Measurements from ENCODE around the gene ZBTB18. TPM values are rescaled to one million over a fixed set of nuclear protein-coding genes. Genes with fewer than 3 reads are reported as not detected.

The ZBTB18 gene
- total and polyA plus RNA-seq, 2 experiments from 2014 or later = 1.2 to 10.9 TPM

GRCh38 chr1:244083383-244083943 lies 32.4 kb downstream of the ZBTB18 start:
- Histone ChIP-seq H3K9me2 (replicated peaks; ENCODE audit: insufficient read depth) (no peaks in the 10 kb centered on the region), H3K79me2 (no peaks in the 10 kb centered on the region), H3K27me3 (no peaks in the 10 kb centered on the region), H3K4me3 (no peak overlapping the region), H3K36me3 (replicated peaks; ENCODE audit: insufficient read depth, low read depth) (no peaks in the 10 kb centered on the region), H3K4me2 (no peak overlapping the region), H3K27ac (no peak overlapping the region), H3K4me1 (ENCODE audit: insufficient read depth) (no peaks in the 10 kb centered on the region), H3K9me3 (ENCODE audit: low read depth) (no peaks in the 10 kb centered on the region), H2AFZ (no peak overlapping the region), H4K20me1 (ENCODE audit: insufficient read depth, poor library complexity, severe bottlenecking) (no peaks in the 10 kb centered on the region)
- no peak for DNase-seq (ENCODE audit: low spot score)
- WGBS (ENCODE audit: low lambda C conversion rate, missing lambda C conversion rate) = 84% methylated on average over 5 of the region's 5 CpGs
- TF ChIP-seq EZH2 (IDR thresholded peaks at IDR 0.05; ENCODE audit: borderline replicate concordance) = no peak

GRCh38 chr1:244084763-244085162 lies 33.7 kb downstream of the ZBTB18 start:
- Histone ChIP-seq H3K36me3 (replicated peaks; ENCODE audit: insufficient read depth, low read depth) (no peaks in the 10 kb centered on the region), H3K27me3 (no peaks in the 10 kb centered on the region), H3K9me3 (ENCODE audit: low read depth) (no peaks in the 10 kb centered on the region), H3K79me2 (no peaks in the 10 kb centered on the region), H2AFZ (no peak overlapping the region), H3K4me1 (ENCODE audit: insufficient read depth) (peaks cover 8% of the 10 kb centered on the region), H3K9me2 (replicated peaks; ENCODE audit: insufficient read depth) (no peaks in the 10 kb centered on the region), H3K4me2 (no peak overlapping the region), H4K20me1 (ENCODE audit: insufficient read depth, poor library complexity, severe bottlenecking) (no peaks in the 10 kb centered on the region), H3K4me3 (no peak overlapping the region), H3K27ac (no peak overlapping the region)
- no peak for DNase-seq (ENCODE audit: low spot score)
- TF ChIP-seq EZH2phosphoT487 (IDR thresholded peaks at IDR 0.05; ENCODE audit: low read depth, severe bottlenecking, unreplicated experiment) = no peak
- no peak for TF ChIP-seq CTCF (IDR thresholded peaks at IDR 0.05; ENCODE audit: poor library complexity)
- no peak for TF ChIP-seq EZH2 (IDR thresholded peaks at IDR 0.05; ENCODE audit: borderline replicate concordance)
- 63% methylated on average over 3 of the region's 3 CpGs for WGBS (ENCODE audit: low lambda C conversion rate, missing lambda C conversion rate)

- Histone ChIP-seq H3K9me3 (ENCODE audit: low read depth) (no peaks in the 10 kb centered on the region), H3K27me3 (no peaks in the 10 kb centered on the region), H3K79me2 (no peaks in the 10 kb centered on the region), H3K36me3 (replicated peaks; ENCODE audit: insufficient read depth, low read depth) (no peaks in the 10 kb centered on the region), H2AFZ (no peak overlapping the region), H3K4me3 (no peak overlapping the region), H3K4me1 (ENCODE audit: insufficient read depth) (peaks cover 18% of the 10 kb centered on the region), H3K27ac (no peak overlapping the region), H4K20me1 (ENCODE audit: insufficient read depth, poor library complexity, severe bottlenecking) (no peaks in the 10 kb centered on the region), H3K4me2 (no peak overlapping the region), H3K9me2 (replicated peaks; ENCODE audit: insufficient read depth) (no peaks in the 10 kb centered on the region)
- TF ChIP-seq EZH2phosphoT487 (IDR thresholded peaks at IDR 0.05; ENCODE audit: low read depth, severe bottlenecking, unreplicated experiment) (no peak), EZH2 (IDR thresholded peaks at IDR 0.05; ENCODE audit: borderline replicate concordance) (no peak), CTCF (IDR thresholded peaks at IDR 0.05; ENCODE audit: poor library complexity) (no peak)
- no peak for DNase-seq (ENCODE audit: low spot score)
- WGBS (ENCODE audit: low lambda C conversion rate, missing lambda C conversion rate) = 77% methylated on average over 2 of the region's 2 CpGs
These were observed 34.8 kb downstream of the ZBTB18 start for GRCh38 chr1:244085891-244086290.

GRCh38 chr1:244087021-244087560 lies 36.0 kb downstream of the ZBTB18 start:
- H2AFZ ChIP-seq = no peak overlapping the region
- DNase-seq (ENCODE audit: low spot score) = no peak
- no peak for TF ChIP-seq EZH2phosphoT487 (IDR thresholded peaks at IDR 0.05; ENCODE audit: low read depth, severe bottlenecking, unreplicated experiment)
- no peak for TF ChIP-seq EZH2 (IDR thresholded peaks at IDR 0.05; ENCODE audit: borderline replicate concordance)
- TF ChIP-seq CTCF (IDR thresholded peaks at IDR 0.05; ENCODE audit: poor library complexity) = no peak
- H3K9me3 ChIP-seq (ENCODE audit: low read depth) = no peaks in the 10 kb centered on the region
- H3K4me1 ChIP-seq (ENCODE audit: insufficient read depth) = peaks cover 26% of the 10 kb centered on the region
- no peaks in the 10 kb centered on the region for H3K9me2 ChIP-seq (replicated peaks; ENCODE audit: insufficient read depth)
- H3K79me2 ChIP-seq = no peaks in the 10 kb centered on the region
- H3K4me2 ChIP-seq = no peak overlapping the region
- no peaks in the 10 kb centered on the region for H3K36me3 ChIP-seq (replicated peaks; ENCODE audit: insufficient read depth, low read depth)
- H4K20me1 ChIP-seq (ENCODE audit: insufficient read depth, poor library complexity, severe bottlenecking) = no peaks in the 10 kb centered on the region
- H3K4me3 ChIP-seq = no peak overlapping the region
- no peaks in the 10 kb centered on the region for H3K27me3 ChIP-seq
- 83% methylated on average over 13 of the region's 13 CpGs for WGBS (ENCODE audit: low lambda C conversion rate, missing lambda C conversion rate)
- no peak overlapping the region for H3K27ac ChIP-seq

Data from hepatocyte (in vitro differentiated cells).